Left colon (tissue), 2 donors: ENCODE data around the gene CTAGE9. TPM values are rescaled to one million over a fixed set of nuclear protein-coding genes. Genes with fewer than 3 reads are reported as not detected.
"Not testable (repeated sequence)": the region's sequence is repeated elsewhere in the genome, so short reads cannot be mapped to it uniquely, and the experiment has no call there.

Source experiments
- ATAC-seq: fragments of 200-7000 bp; cut with Tn5 transposase; one replicate; pipeline ENCODE4 v1.9.1; 2020; ENCODE audit warnings: mild to moderate bottlenecking, moderate library complexity
- DNase-seq, 2 donors: peaks; one replicate each; pipeline ENCODE4 v3.0.0-alpha.2; 2020
- intact Hi-C, 2 donors: fragments of 100-400 bp; cut with DNase I in 1 of 2; cut with micrococcal nuclease in 1 of 2; formaldehyde crosslinking; loops; one replicate each; pipeline versions ENCODE4 v1.11.2 to v1.14.0; 2022; cut with DNase I, micrococcal nuclease
- total RNA-seq, 2 donors: library from RNA; stranded (reverse); fragmentation: NEBNext Ultra II Directional; extraction: Animal tissue kit (Norgen Biotek cat#: 25700); gene quantifications; one replicate each; pipeline ENCODE4 v1.2.1, GENCODE V29; 2021
- donor health status: DM: no; HTN: no; CAD: no.
- donor health status: DM: yes; HTN: yes; CAD: no.

The CTAGE9 gene
- total RNA-seq, 2 donors from 2014 or later = not detected

GRCh38 chr6:131730264-131730663 lies 19.4 kb upstream of the CTAGE9 start:
- intact Hi-C loops = no loop called here
- ATAC-seq (no peak), DNase-seq (no peak)

DNA sequence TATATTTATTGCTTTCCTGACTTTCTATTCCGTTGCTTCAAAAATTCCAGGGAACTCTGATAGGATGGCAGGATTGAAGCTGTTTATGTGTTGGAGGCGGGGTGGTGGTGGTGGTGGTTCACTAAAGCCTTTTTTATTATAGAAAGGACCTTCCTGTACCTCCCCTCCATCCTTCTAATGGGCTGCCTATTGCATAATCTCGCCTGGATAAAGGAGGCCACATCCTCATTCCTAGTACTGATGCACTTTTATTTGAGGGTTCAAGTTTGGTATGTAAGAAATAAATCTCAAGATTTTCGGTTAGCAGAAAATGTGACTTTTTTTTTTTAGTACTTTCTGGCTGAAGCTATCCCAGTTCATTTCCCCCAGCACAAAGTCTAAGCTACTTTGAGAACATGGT lies 18.7 kb upstream of the CTAGE9 start:
- DNase-seq = no peak
- no peak for ATAC-seq
- intact Hi-C loops = no loop called here

DNA sequence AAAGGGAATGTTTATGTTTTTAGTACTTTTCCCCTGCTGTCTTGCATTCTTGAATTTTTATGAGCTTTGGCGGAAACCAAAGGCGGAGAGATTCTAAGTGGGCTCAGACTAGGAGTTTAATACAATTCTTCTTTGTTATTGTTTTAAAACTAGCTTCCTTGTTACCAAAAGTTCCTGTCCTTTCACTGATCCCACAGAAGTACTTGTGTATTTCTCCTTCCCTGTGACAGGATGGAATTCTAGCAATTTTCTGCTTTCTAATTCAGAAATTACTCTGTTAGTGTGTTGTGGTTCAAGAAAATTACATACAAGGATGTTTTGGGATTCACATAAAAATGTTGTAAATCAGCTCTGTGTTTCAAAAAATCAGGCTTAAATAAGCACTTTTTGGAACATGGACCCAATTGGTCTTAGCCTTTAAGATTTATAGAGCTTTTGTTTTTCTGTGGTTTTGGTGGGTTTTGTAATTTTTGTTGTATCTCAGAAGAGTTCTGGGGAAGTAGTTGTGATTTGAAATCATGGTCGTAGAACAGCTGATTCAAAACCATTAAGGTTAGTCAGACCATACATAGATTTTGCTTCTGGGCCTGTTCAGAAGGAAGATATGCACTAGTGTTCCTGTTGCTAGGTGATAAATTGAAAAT lies 17.6 kb upstream of the CTAGE9 start:
- intact Hi-C loops = no loop called here
- no peak for ATAC-seq
- no peak for DNase-seq

GRCh38 chr6:131727868-131728267 lies 17.1 kb upstream of the CTAGE9 start:
- DNase-seq = no peak
- no peak for ATAC-seq
- intact Hi-C loops = no loop called here

- DNase-seq = no peak
- ATAC-seq = no peak
- intact Hi-C loops = no loop called here
Observed at GRCh38 chr6:131727467-131727866, 16.6 kb upstream of the CTAGE9 start.

GRCh38 chr6:131724114-131724513 lies 13.3 kb upstream of the CTAGE9 start:
- DNase-seq (no peak), ATAC-seq (no peak)
- intact Hi-C loops = no loop called here

- no peak for ATAC-seq
- intact Hi-C loops = no loop called here
Observed at GRCh38 chr6:131721161-131721560, 10.3 kb upstream of the CTAGE9 start.

GRCh38 chr6:131717836-131718542 lies 7.2 kb upstream of the CTAGE9 start:
- DNase-seq = no peak
- intact Hi-C loops = no loop called here
- ATAC-seq = no peak

More at GRCh38 chr6:131721161-131721560, 10.3 kb upstream of the CTAGE9 start:
- DNase-seq = no peak

GRCh38 chr6:131715567-131715966 lies 4.8 kb upstream of the CTAGE9 start:
- ATAC-seq, intact Hi-C loops, DNase-seq: not testable (repeated sequence)

DNA sequence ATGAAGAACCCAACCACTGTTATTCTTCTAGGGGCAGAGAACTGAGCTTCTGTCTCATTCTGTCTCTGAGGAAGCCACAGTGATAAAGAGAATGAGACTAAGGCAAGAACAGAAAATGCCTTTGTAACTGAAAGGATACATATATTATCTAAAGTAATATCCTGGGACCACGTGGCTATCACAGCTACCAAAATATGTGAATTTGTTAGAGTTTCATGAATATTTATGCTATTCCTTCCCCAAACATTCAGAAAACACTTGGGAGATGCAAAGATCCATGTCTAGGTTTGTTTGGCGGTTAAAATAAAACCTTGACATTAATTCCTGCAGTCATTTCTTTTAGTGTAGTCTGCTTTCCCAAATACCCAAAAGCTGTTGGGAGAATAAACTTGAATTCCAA lies 6.9 kb downstream of the CTAGE9 start:
- DNase-seq, ATAC-seq, intact Hi-C loops: not testable (repeated sequence)

GRCh38 chr6:131700851-131701250 lies 10.0 kb downstream of the CTAGE9 start:
- intact Hi-C loops, ATAC-seq, DNase-seq: not testable (repeated sequence)

DNA sequence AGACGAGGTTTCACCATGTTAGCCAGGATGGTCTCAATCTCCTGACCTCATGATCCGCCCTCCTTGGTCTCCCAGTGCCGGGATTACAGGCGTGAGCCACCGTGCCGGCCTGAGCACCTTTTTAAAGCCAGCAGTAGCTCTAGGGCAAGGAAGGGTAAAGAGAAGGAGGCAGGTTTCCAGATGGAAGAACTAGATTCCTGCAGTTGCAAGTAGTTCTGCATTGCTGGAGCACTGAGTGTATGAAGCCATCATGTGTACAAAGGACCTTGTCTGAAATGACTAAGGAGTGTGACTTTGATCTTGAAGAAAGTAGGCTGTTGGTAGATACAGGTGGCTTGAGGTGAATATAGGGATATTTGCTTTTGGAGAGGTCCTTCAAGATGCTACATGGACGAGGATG lies 13.9 kb downstream of the CTAGE9 start:
- no peak for ATAC-seq
- DNase-seq = no peak
- intact Hi-C loops = no loop called here

GRCh38 chr6:131694832-131695426 lies 15.9 kb downstream of the CTAGE9 start:
- intact Hi-C loops = loop anchor here in 1 of 2 donors (5.0 kb wide), 1 partner anchor 217 kb away; no protein-coding TSS in a partner anchor
- DNase-seq (peak in 1 of 2 donors; percentile 31), ATAC-seq (peak; percentile 90)

DNA sequence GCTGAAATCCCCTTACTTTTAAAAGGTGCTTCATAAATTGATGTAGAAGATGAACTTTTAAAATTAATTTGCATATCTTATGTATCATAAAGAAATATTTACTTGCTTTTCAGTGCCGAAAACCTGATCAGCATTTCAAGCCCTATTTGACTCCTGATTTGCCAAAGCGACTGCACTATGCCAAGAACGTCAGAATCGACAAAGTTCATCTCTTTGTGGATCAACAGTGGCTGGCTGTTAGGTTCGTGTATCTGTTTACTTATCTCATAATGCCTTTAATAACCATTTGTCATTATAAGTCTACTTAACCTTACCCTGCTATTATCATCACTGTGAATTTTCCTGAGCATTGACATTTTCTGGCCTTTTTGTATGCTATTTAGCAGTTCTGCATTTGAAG lies 17.4 kb downstream of the CTAGE9 start:
- ATAC-seq = no peak
- no peak for DNase-seq
- intact Hi-C loops = loop anchor here in 1 of 2 donors (5.0 kb wide), 1 partner anchor 219 kb away; no protein-coding TSS in a partner anchor

DNA sequence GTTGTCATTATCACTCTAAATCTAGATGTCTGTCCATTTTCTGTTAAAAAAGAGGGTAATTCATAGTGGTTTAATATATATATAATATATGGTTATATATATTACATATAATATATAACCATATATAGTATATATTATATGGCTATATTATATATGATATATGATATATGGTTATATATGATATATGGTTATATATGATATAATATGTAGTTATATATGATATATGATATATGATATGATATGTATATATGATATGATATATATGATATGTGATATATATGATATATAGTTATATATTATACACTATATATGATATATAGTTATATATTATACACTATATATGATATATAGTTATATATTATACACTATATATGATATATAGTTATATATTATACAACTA lies 18.2 kb downstream of the CTAGE9 start:
- intact Hi-C loops = loop anchor here in 1 of 2 donors (5.0 kb wide), 1 partner anchor 220 kb away; no protein-coding TSS in a partner anchor
- ATAC-seq (no peak), DNase-seq (no peak)

- no peak for ATAC-seq
- no peak for DNase-seq
- intact Hi-C loops = loop anchor here in 1 of 2 donors (5.0 kb wide), 1 partner anchor 220 kb away; no protein-coding TSS in a partner anchor
Observed at GRCh38 chr6:131692031-131692430, 18.8 kb downstream of the CTAGE9 start.

- ATAC-seq = no peak
- intact Hi-C loops = no loop called here
- no peak for DNase-seq
Observed at GRCh38 chr6:131688286-131688685, 22.5 kb downstream of the CTAGE9 start.

- DNase-seq (no peak), ATAC-seq (no peak)
- intact Hi-C loops = no loop called here
Observed at GRCh38 chr6:131687022-131687421, 23.8 kb downstream of the CTAGE9 start.

GRCh38 chr6:131685266-131685780 lies 25.5 kb downstream of the CTAGE9 start:
- intact Hi-C loops = no loop called here
- no peak for ATAC-seq
- no peak for DNase-seq

- intact Hi-C loops = no loop called here
- ATAC-seq (no peak), DNase-seq (no peak)
Observed at GRCh38 chr6:131683479-131683878, 27.3 kb downstream of the CTAGE9 start.
